Stimulated activated CD4-positive, alpha-beta T cell treated with anti-CD3 and anti-CD28 coated beads, Interleukin-15, amount 100 ng/mL, for 24 hours (primary cell): ENCODE results near the gene MORF4L1.
"Not testable (repeated sequence)": the region's sequence is repeated elsewhere in the genome, so short reads cannot be mapped to it uniquely, and the experiment has no call there.

Experiments
- DNase-seq: peaks from one replicate; pipeline ENCODE4 v3.0.0-alpha.2; 2020

The MORF4L1 gene

GRCh38 chr15:78872155-78872971 is at the start of gene MORF4L1:
Gene MORF4L1 (plus strand): TSS chr15:78872890. CDS start chr15:78873018, 128 bp downstream.
- peak; percentile 96 for DNase-seq

GRCh38 chr15:78828920-78829319 is 43.8 kb upstream of the MORF4L1 start:
- no peak for DNase-seq

- peak; percentile 12 for DNase-seq
Measured at GRCh38 chr15:78830514-78831228, 42.0 kb upstream of the MORF4L1 start.

GRCh38 chr15:78831229-78832207 is 41.2 kb upstream of the MORF4L1 start:
- DNase-seq, result no peak

GRCh38 chr15:78836333-78836732 is 36.4 kb upstream of the MORF4L1 start:
- DNase-seq, result no peak

GRCh38 chr15:78837131-78837530 is 35.6 kb upstream of the MORF4L1 start:
- no peak for DNase-seq

GRCh38 chr15:78837543-78837942 is 35.1 kb upstream of the MORF4L1 start:
- DNase-seq, result no peak

GRCh38 chr15:78838489-78838888 is 34.2 kb upstream of the MORF4L1 start:
- DNase-seq, result no peak

- not testable (repeated sequence) for DNase-seq
Measured at GRCh38 chr15:78839151-78839550, 33.5 kb upstream of the MORF4L1 start.

- DNase-seq, result no peak
Measured at GRCh38 chr15:78840661-78841375, 31.9 kb upstream of the MORF4L1 start.

GRCh38 chr15:78841376-78841706 is 31.3 kb upstream of the MORF4L1 start:
- DNase-seq, result no peak

- no peak for DNase-seq
Measured at GRCh38 chr15:78841891-78842290, 30.8 kb upstream of the MORF4L1 start.

- DNase-seq, result no peak
Measured at GRCh38 chr15:78842519-78842918, 30.2 kb upstream of the MORF4L1 start.

GRCh38 chr15:78846906-78847305 is 25.8 kb upstream of the MORF4L1 start:
- not testable (repeated sequence) for DNase-seq

GRCh38 chr15:78847387-78847906 is 25.2 kb upstream of the MORF4L1 start:
- not testable (repeated sequence) for DNase-seq

- DNase-seq, result no peak
Measured at GRCh38 chr15:78850352-78850751, 22.3 kb upstream of the MORF4L1 start.

- DNase-seq, result no peak
Measured at GRCh38 chr15:78850941-78851755, 21.5 kb upstream of the MORF4L1 start.

- no peak for DNase-seq
Measured at GRCh38 chr15:78853500-78853899, 19.2 kb upstream of the MORF4L1 start.

GRCh38 chr15:78854833-78855372 is 17.8 kb upstream of the MORF4L1 start:
- DNase-seq, result no peak

GRCh38 chr15:78855746-78856145 is 16.9 kb upstream of the MORF4L1 start:
- DNase-seq, result no peak
